HepG2 (cell line): ENCODE results near the gene OBSL1. TPM values are rescaled to one million over a fixed set of nuclear protein-coding genes. Genes with fewer than 3 reads are reported as not detected.

ENCODE experiments used
- E2F2 ChIP-seq: sonication (generic); formaldehyde crosslinking; IDR thresholded peaks from 2 replicates; pipeline ENCODE4 v1.4.0; 2020; ENCODE audit warnings: missing genetic modification reagents, borderline replicate concordance
- ETS1 ChIP-seq: sonication (generic); formaldehyde crosslinking; IDR thresholded peaks from 2 replicates; pipeline ENCODE4 v1.4.0; 2020; ENCODE audit warnings: missing genetic modification reagents
- FOXK2 ChIP-seq: fragments of 450-650 bp; IDR thresholded peaks from 2 replicates; pipeline ENCODE4 v1.6.1; 2016
- GPBP1L1 ChIP-seq: sonication (generic); formaldehyde crosslinking; IDR thresholded peaks from 2 replicates; pipeline ENCODE4 v1.5.0; 2020; ENCODE audit warnings: mild to moderate bottlenecking, missing genetic modification reagents
- HOXD1 ChIP-seq: sonication (generic); formaldehyde crosslinking; IDR thresholded peaks from 2 replicates; pipeline ENCODE4 v1.5.0; 2020; ENCODE audit warnings: missing genetic modification reagents
- MTF2 ChIP-seq: sonication (generic); formaldehyde crosslinking; IDR thresholded peaks from 2 replicates; pipeline ENCODE4 v1.5.0; 2020; ENCODE audit warnings: missing genetic modification reagents, borderline replicate concordance
- MXD1 ChIP-seq: sonication (generic); formaldehyde crosslinking; IDR thresholded peaks from 2 replicates; pipeline ENCODE4 v1.4.0; 2020; ENCODE audit warnings: mild to moderate bottlenecking, missing genetic modification reagents
- NRL ChIP-seq: sonication (generic); formaldehyde crosslinking; IDR thresholded peaks from 2 replicates; pipeline ENCODE4 v1.5.0; 2020; ENCODE audit warnings: missing genetic modification reagents, mild to moderate bottlenecking, moderate library complexity, borderline replicate concordance
- RNF2 ChIP-seq: fragments of 450-650 bp; conservative IDR thresholded peaks from 2 replicates; pipeline ENCODE4 v1.6.1; 2016; ENCODE audit warnings: low read depth
- SIN3B ChIP-seq: fragments of 150-350 bp; IDR thresholded peaks from 2 replicates; pipeline ENCODE4 v1.6.1; 2014; ENCODE audit warnings: low read length
- ZBTB39 ChIP-seq: sonication (generic); formaldehyde crosslinking; IDR thresholded peaks from 2 replicates; pipeline ENCODE4 v1.5.0; 2020; ENCODE audit warnings: missing genetic modification reagents
- ZBTB43 ChIP-seq: sonication (generic); formaldehyde crosslinking; conservative IDR thresholded peaks from 2 replicates; pipeline ENCODE4 v1.4.0; 2020; ENCODE audit warnings: missing genetic modification reagents
- ZC3H13 ChIP-seq: sonication (generic); formaldehyde crosslinking; IDR thresholded peaks from 2 replicates; pipeline ENCODE4 v1.8.1; 2023; ENCODE audit warnings: mild to moderate bottlenecking, missing genetic modification reagents, moderate library complexity
- ZMAT3 ChIP-seq: sonication (generic); formaldehyde crosslinking; conservative IDR thresholded peaks from 2 replicates; pipeline ENCODE4 v1.7.0; 2021; ENCODE audit warnings: missing genetic modification reagents
- ZNF18 ChIP-seq: sonication (generic); formaldehyde crosslinking; IDR thresholded peaks from 2 replicates; pipeline ENCODE4 v1.8.0; 2022; ENCODE audit warnings: mild to moderate bottlenecking, missing genetic modification reagents; ENCODE audit not compliant: insufficient replicate concordance
- ZNF207 ChIP-seq: fragments of 450-650 bp; IDR thresholded peaks from 2 replicates; pipeline ENCODE4 v1.6.1; 2016; ENCODE audit warnings: antibody characterized with exemption, borderline replicate concordance
- ZNF326 ChIP-seq: sonication (generic); formaldehyde crosslinking; IDR thresholded peaks from 2 replicates; pipeline ENCODE4 v1.4.0; 2020; ENCODE audit warnings: missing genetic modification reagents, borderline replicate concordance
- ZNF501 ChIP-seq: sonication (generic); formaldehyde crosslinking; IDR thresholded peaks from 2 replicates; pipeline ENCODE4 v1.5.1; 2020; ENCODE audit warnings: mild to moderate bottlenecking, moderate library complexity, missing genetic modification reagents
- ZNF782 ChIP-seq: sonication (generic); formaldehyde crosslinking; IDR thresholded peaks from 2 replicates; pipeline ENCODE4 v1.4.0; 2020; ENCODE audit warnings: missing genetic modification reagents, mild to moderate bottlenecking, borderline replicate concordance
- polyA plus RNA-seq, 8 experiments: library from polyadenylated mRNA; depleted of rRNA in 3 of 8; stranded (reverse) in 7 of 8; unstranded in 1 of 8; fragments of >200 nt; fragmentation: Illumina TruSeq in 4 of 8; extraction: Trizol in 4 of 8; gene quantifications; 2 replicates each; pipeline versions ENCODE4 v1.2.1 to v1.2.3, GENCODE V29; 2011 to 2016; ENCODE audit warnings: low read depth in 4 of 8, missing spikeins in 1 of 8, mixed read lengths in 1 of 8; ENCODE audit not compliant: insufficient read depth in 1 of 8
- total RNA-seq, 5 experiments: library from RNA; depleted of rRNA; stranded (reverse); fragments of >200 nt; fragmentation: Illumina TruSeq; extraction: Trizol; gene quantifications; 2 replicates each; pipeline ENCODE4 v1.2.3, GENCODE V29; 2016; ENCODE audit warnings: low read depth in 1 of 5

The OBSL1 gene
- total and polyA plus RNA-seq, 2 of the 13 experiments (the other 11 are each of a cell fraction or from before 2014, with no cell fraction given): 86.7 to 218 TPM

GRCh38 chr2:219552382-219553167 is 18.8 kb downstream of the OBSL1 start (continued):
- TF ChIP-seq MXD1 (CRISPR knock-in tag) (peak; percentile 86), ZC3H13 (CRISPR knock-in tag) (peak; percentile 97), ZBTB43 (no peak), ZNF326 (CRISPR knock-in tag) (peak; percentile 99), ZNF18 (CRISPR knock-in tag) (peak; percentile 90), ZNF207 (no peak), FOXK2 (no peak), ZNF501 (CRISPR knock-in tag) (peak; percentile 94), ETS1 (CRISPR knock-in tag) (no peak), SIN3B (no peak), E2F2 (CRISPR knock-in tag) (0 out of 2 replicates have a peak, but pooled peaks have one; percentile 39), HOXD1 (CRISPR knock-in tag) (no peak; the same call in 1 of the 2 replicates), NRL (CRISPR knock-in tag) (peak; percentile 74), ZBTB39 (CRISPR knock-in tag) (peak; percentile 86; the same call in 1 of the 2 replicates), ZNF782 (peak; percentile 57), GPBP1L1 (CRISPR knock-in tag) (no peak), MTF2 (no peak), ZMAT3 (CRISPR knock-in tag) (peak; percentile 78), RNF2 (peak; percentile 86)
